Esophagus squamous epithelium (tissue), 5 donors: ENCODE data around the gene EIF3D. TPM values are rescaled to one million over a fixed set of nuclear protein-coding genes. Genes with fewer than 3 reads are reported as not detected.

ENCODE experiments used
- DNase-seq: peaks from one replicate; lab custom pipeline; 2025; lab: John Stamatoyannopoulos, UW
- H3K27ac ChIP-seq, 4 donors: fragments of 200-600 bp; sonication (generic); one replicate each; pipeline ENCODE4 v1.5.1; 2016 to 2019; ENCODE audit warnings: mild to moderate bottlenecking in 1 of 4
- H3K27me3 ChIP-seq, 4 donors: fragments of 200-600 bp; sonication (generic); 1 replicate in 3 of 4; 2 replicates in 1 of 4; pipeline versions ENCODE4 v1.5.1 to v1.6.0; 2017 to 2021; ENCODE audit warnings: antibody characterized with exemption in 1 of 4
- H3K36me3 ChIP-seq, 3 donors: fragments of 200-600 bp; sonication (generic); one replicate each; pipeline ENCODE4 v1.5.1; 2016 to 2019
- H3K4me1 ChIP-seq, 3 donors: fragments of 200-600 bp; sonication (generic); one replicate each; pipeline ENCODE4 v1.5.1; 2017 to 2019
- H3K4me3 ChIP-seq, 4 donors: fragments of 200-600 bp; sonication (generic); 1 replicate in 3 of 4; 2 replicates in 1 of 4; pipeline ENCODE4 v1.5.1; 2016 to 2019; ENCODE audit warnings: mild to moderate bottlenecking in 2 of 4, moderate library complexity in 1 of 4
- H3K9me3 ChIP-seq, 3 donors: fragments of 200-600 bp; sonication (generic); one replicate each; pipeline ENCODE4 v1.5.1; 2016 to 2019
- CTCF ChIP-seq, 6 experiments: fragments of 450-650 bp in 4 of 6; fragments of 200-600 bp in 2 of 6; sonication (generic) in 2 of 6; IDR thresholded peaks; one replicate each; pipeline ENCODE4 v1.5.1; 2016 to 2019; ENCODE audit warnings: antibody characterized with exemption in 6 of 6, mild to moderate bottlenecking in 4 of 6, moderate library complexity in 4 of 6
- POLR2A ChIP-seq, 4 donors: fragments of 450-650 bp; IDR thresholded peaks; one replicate each; pipeline ENCODE4 v1.6.1; 2017; ENCODE audit warnings: antibody characterized with exemption in 4 of 4, mild to moderate bottlenecking in 4 of 4, moderate library complexity in 3 of 4
- WGBS, 2 donors: methylation state at CpG; one replicate each; pipeline ENCODE4 v1.1.5; 2018; 5-methylcytosine and 5-hydroxymethylcytosine counted together
- intact Hi-C: fragments of 100-400 bp; cut with DNase I; formaldehyde crosslinking; loops from one replicate; pipeline ENCODE4 v1.15.0; 2022
- total RNA-seq, 4 donors: library from RNA; depleted of rRNA; stranded (reverse); fragments of >200 nt; gene quantifications; one replicate each; pipeline ENCODE4 v1.1.0, GENCODE V29; 2016
- donor health status: DM: yes; HTN: yes; CAD: no.

EIF3D gene
- total RNA-seq, 4 donors from 2014 or later, result 250 to 385 (median 268) TPM

DNA sequence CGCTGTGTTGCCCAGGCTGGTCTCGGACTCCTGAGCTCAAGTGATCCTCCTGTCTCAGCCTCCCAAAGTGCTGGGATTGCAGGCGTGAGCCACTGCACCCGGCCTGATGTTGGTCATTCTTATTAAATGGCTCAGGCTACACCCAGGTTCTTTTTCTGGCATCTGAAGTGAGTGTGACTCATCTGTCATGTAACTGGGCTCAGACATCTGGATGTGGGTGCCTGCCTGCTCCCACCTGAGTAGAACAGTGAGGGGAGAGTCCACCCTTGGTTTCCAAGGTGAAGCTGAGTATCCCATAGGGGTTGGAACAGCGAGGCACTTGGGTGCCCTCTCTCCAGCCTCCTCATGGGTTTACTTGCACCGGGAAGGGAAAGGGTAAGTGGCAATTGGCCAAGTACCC lies 36.7 kb upstream of the EIF3D start:
- Histone ChIP-seq H3K9me3 (no peaks in the 10 kb centered on the region), H3K4me3 (no peak overlapping the region), H3K36me3 (no peaks in the 10 kb centered on the region), H3K27me3 (peaks cover 0 to 58% (median 0%) of the 10 kb centered on the region in 4 donors), H3K27ac (no peak overlapping the region), H3K4me1 (peaks cover 0 to 13% (median 0%) of the 10 kb centered on the region in 3 donors)
- DNase-seq, result no peak
- intact Hi-C loops, result no loop called here
- TF ChIP-seq POLR2A (IDR thresholded peaks at IDR 0.05) (no peak), CTCF (IDR thresholded peaks at IDR 0.05) (no peak)
- WGBS, 2 donors, result 57 to 75% methylated on average over 4 to 5 of the region's 6 CpGs

DNA sequence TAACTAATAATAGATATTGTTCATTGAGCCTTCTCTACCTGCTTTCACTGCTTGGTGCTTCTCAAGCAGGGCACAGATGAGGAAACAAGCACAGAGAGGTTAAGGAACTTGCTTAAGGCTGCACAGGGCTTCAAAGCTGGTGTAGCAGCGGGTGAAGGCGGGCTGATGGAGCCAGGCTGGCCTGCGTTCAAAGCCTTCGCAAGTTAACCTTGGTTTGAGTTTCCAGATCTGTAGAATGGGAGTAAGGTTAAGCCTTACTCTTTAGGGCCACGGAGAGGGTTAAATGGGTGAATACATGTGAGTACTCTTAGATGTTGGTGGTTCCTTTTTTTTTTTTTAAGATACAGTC lies 36.2 kb upstream of the EIF3D start:
- TF ChIP-seq POLR2A (IDR thresholded peaks at IDR 0.05) (no peak), CTCF (IDR thresholded peaks at IDR 0.05) (no peak)
- Histone ChIP-seq H3K36me3 (no peaks in the 10 kb centered on the region), H3K27ac (no peak overlapping the region), H3K9me3 (no peaks in the 10 kb centered on the region), H3K4me3 (no peak overlapping the region), H3K27me3 (peaks cover 0 to 56% (median 0%) of the 10 kb centered on the region in 4 donors), H3K4me1 (peaks cover 0 to 11% (median 0%) of the 10 kb centered on the region in 3 donors)
- intact Hi-C loops, result no loop called here
- no peak for DNase-seq
- 90 to 91% methylated on average over 5 of the region's 5 CpGs for WGBS, 2 donors

- no peak for DNase-seq
- intact Hi-C loops, result no loop called here
Measured at GRCh38 chr22:36564422-36565158, 35.6 kb upstream of the EIF3D start.

DNA sequence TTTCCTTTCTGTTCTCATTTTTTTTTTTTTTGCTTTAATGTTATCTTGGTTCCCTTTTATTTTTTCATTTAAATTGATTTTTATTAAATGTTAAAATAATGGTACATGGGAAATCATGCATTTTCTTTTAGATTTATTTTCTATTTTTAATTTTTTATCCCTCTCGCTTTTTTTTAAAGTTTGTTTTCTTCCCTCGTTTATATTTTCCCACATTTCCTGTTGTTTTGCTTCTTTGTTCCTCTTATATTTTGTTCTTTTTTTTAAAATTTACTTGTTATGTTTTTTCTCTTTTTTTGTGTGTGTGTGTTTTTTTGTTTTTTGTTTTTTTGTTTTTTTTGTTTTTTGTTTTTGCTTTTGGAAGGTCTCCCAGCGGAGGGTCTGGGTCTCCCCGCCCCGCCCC lies 34.9 kb upstream of the EIF3D start:
- WGBS, 2 donors, result 39 to 52% methylated on average over 2 of the region's 5 CpGs
- TF ChIP-seq CTCF (IDR thresholded peaks at IDR 0.05), result no peak
- TF ChIP-seq POLR2A (IDR thresholded peaks at IDR 0.05), result no peak
- H3K4me3 ChIP-seq, result no peak overlapping the region
- intact Hi-C loops, result no loop called here
- peaks cover 0 to 47% (median 0%) of the 10 kb centered on the region in 4 donors for H3K27me3 ChIP-seq
- no peaks in the 10 kb centered on the region for H3K36me3 ChIP-seq
- DNase-seq, result no peak
- no peaks in the 10 kb centered on the region for H3K9me3 ChIP-seq
- peaks cover 0 to 10% (median 3%) of the 10 kb centered on the region in 3 donors for H3K4me1 ChIP-seq
- H3K27ac ChIP-seq, result no peak overlapping the region

More at GRCh38 chr22:36564422-36565158, 35.6 kb upstream of the EIF3D start:
- H3K36me3 ChIP-seq, result no peaks in the 10 kb centered on the region
- H3K27me3 ChIP-seq, result peaks cover 0 to 51% (median 0%) of the 10 kb centered on the region in 4 donors
- no peak overlapping the region for H3K27ac ChIP-seq
- no peak overlapping the region for H3K4me3 ChIP-seq
- WGBS, 2 donors, result 86 to 87% methylated on average over 25 to 38 of the region's 48 CpGs
- TF ChIP-seq POLR2A (IDR thresholded peaks at IDR 0.05), result no peak
- no peak for TF ChIP-seq CTCF (IDR thresholded peaks at IDR 0.05)
- H3K4me1 ChIP-seq, result peaks cover 0 to 7% (median 0%) of the 10 kb centered on the region in 3 donors
- H3K9me3 ChIP-seq, result no peaks in the 10 kb centered on the region

- Histone ChIP-seq H3K4me1 (peaks cover 0 to 14% (median 7%) of the 10 kb centered on the region in 3 donors), H3K36me3 (no peaks in the 10 kb centered on the region), H3K27me3 (peaks cover 0 to 47% (median 0%) of the 10 kb centered on the region in 4 donors), H3K4me3 (no peak overlapping the region), H3K9me3 (no peaks in the 10 kb centered on the region), H3K27ac (no peak overlapping the region)
- TF ChIP-seq POLR2A (IDR thresholded peaks at IDR 0.05) (no peak), CTCF (IDR thresholded peaks at IDR 0.05) (no peak)
- WGBS, 2 donors, result 36 to 42% methylated on average over 4 to 7 of the region's 12 CpGs
- intact Hi-C loops, result no loop called here
- DNase-seq, result no peak
Measured at GRCh38 chr22:36563444-36563843, 34.5 kb upstream of the EIF3D start.
